Suprapubic skin (tissue), 4 donors: ENCODE data around the gene NOC3L.

Source experiments
- CTCF ChIP-seq, 2 donors: fragments of 200-600 bp in 1 of 2; fragments of 450-650 bp in 1 of 2; sonication (generic) in 1 of 2; IDR thresholded peaks; one replicate each; pipeline ENCODE4 v1.5.1; 2016 to 2019; ENCODE audit warnings: antibody characterized with exemption in 2 of 2, mild to moderate bottlenecking in 1 of 2, moderate library complexity in 1 of 2
- POLR2A ChIP-seq, 2 donors: fragments of 450-650 bp; IDR thresholded peaks; one replicate each; pipeline ENCODE4 v1.6.1; 2017; ENCODE audit warnings: antibody characterized with exemption in 2 of 2, mild to moderate bottlenecking in 2 of 2, moderate library complexity in 2 of 2
- POLR2AphosphoS5 ChIP-seq, 3 donors: sonication (generic); formaldehyde crosslinking; IDR thresholded peaks; one replicate each; pipeline ENCODE4 v1.6.1; 2017; ENCODE audit warnings: antibody characterized with exemption in 3 of 3

GRCh38 chr10:94299417-94299816, 63.3 kb downstream of the NOC3L start:
- TF ChIP-seq CTCF (IDR thresholded peaks at IDR 0.05) (no peak), POLR2AphosphoS5 (IDR thresholded peaks at IDR 0.05) (no peak), POLR2A (IDR thresholded peaks at IDR 0.05) (no peak)
